ENCODE data around the gene ZNF285. TPM values are rescaled to one million over a fixed set of nuclear protein-coding genes. Genes with fewer than 3 reads are reported as not detected.

The ZNF285 gene
- total RNA-seq, 1 experiment from 2014 or later: not detected

DNA sequence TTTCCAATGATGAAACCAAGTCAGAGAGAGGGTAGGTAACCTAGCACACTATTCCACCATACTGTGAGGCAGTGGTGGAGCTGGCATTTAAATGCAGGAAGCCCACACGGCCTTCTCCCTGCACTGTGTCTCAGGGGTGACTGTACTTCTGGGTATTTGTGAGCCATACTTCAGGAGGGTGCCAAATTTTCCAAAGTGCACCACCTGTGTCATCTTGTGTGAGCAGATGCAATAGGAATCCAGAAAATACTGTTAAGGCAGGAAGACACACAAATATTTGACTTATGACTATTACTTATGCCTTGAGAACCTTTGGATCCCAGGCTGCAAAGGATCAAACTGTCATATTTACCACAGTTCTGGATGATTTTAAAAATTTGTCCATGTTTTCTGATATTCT lies 29.5 kb upstream of the ZNF285 start:
- Histone ChIP-seq H3K4me3 (replicated peaks in 1 of 2; ENCODE audit: low read depth in 1 of 2, low read length in 2 of 2) (no peak overlapping the region), H3K9me3 (ENCODE audit: control insufficient read depth in 1 of 2, insufficient read depth in 1 of 2, low read depth in 1 of 2, low read length in 2 of 2) (peaks cover 0 to 12% of the 10 kb centered on the region in 2 experiments; a peak in 2 of 4 replicates), H4K20me1 (ENCODE audit: insufficient read depth) (no peaks in the 10 kb centered on the region), H3K4me2 (ENCODE audit: low read length) (no peak overlapping the region), H3K27me3 (ENCODE audit: insufficient read depth, low read length) (no peaks in the 10 kb centered on the region), H3K79me2 (ENCODE audit: insufficient read depth, low read length) (no peaks in the 10 kb centered on the region), H3K36me3 (ENCODE audit: control insufficient read depth in 1 of 2, insufficient read depth in 2 of 2, low read length in 2 of 2) (no peaks in the 10 kb centered on the region), H3K27ac (ENCODE audit: low read depth, low read length) (no peak overlapping the region), H2AFZ (ENCODE audit: low read depth, low read length, poor library complexity, severe bottlenecking) (no peak overlapping the region), H3K9ac (ENCODE audit: low read length) (no peak overlapping the region), H3K4me1 (ENCODE audit: control insufficient read depth in 1 of 2, insufficient read depth in 2 of 2, low read length in 2 of 2) (no peaks in the 10 kb centered on the region), H3K9me2 (ENCODE audit: insufficient read depth) (no peaks in the 10 kb centered on the region)
- ChIA-PET CTCF (no interaction called here), RAD21 (ENCODE audit: low non-redundant PET in 1 of 2, low total read pairs in 2 of 2, uncharacterized antibody in 2 of 2, unreplicated experiment in 2 of 2) (no interaction called here), POLR2A (no interaction called here)
- no peak for TF ChIP-seq YY1 (IDR thresholded peaks at IDR 0.05; ENCODE audit: extremely low read depth, insufficient replicate concordance, low read depth, low read length)
- TF ChIP-seq SP1 (IDR thresholded peaks at IDR 0.05; ENCODE audit: low read depth): no peak
- TF ChIP-seq FOSL1 (IDR thresholded peaks at IDR 0.05; ENCODE audit: low read depth): no peak
- TF ChIP-seq, protein P1, sequence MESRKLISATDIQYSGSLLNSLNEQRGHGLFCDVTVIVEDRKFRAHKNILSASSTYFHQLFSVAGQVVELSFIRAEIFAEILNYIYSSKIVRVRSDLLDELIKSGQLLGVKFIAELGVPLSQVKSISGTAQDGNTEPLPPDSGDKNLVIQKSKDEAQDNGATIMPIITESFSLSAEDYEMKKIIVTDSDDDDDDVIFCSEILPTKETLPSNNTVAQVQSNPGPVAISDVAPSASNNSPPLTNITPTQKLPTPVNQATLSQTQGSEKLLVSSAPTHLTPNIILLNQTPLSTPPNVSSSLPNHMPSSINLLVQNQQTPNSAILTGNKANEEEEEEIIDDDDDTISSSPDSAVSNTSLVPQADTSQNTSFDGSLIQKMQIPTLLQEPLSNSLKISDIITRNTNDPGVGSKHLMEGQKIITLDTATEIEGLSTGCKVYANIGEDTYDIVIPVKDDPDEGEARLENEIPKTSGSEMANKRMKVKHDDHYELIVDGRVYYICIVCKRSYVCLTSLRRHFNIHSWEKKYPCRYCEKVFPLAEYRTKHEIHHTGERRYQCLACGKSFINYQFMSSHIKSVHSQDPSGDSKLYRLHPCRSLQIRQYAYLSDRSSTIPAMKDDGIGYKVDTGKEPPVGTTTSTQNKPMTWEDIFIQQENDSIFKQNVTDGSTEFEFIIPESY (IDR thresholded peaks at IDR 0.05; ENCODE audit: extremely low read depth, insufficient replicate concordance, low read length): no peak
- no peak for TF ChIP-seq ELF1 (IDR thresholded peaks at IDR 0.05; ENCODE audit: borderline replicate concordance, low read depth)
- no peak for TF ChIP-seq EZH2phosphoT487 (IDR thresholded peaks at IDR 0.05; ENCODE audit: borderline replicate concordance)
- TF ChIP-seq EGR1 (IDR thresholded peaks at IDR 0.05; ENCODE audit: low read depth): no peak
- no peak for TF ChIP-seq CEBPB (IDR thresholded peaks at IDR 0.05; ENCODE audit: low read depth)
- no peak for TF ChIP-seq RAD21 (IDR thresholded peaks at IDR 0.05; ENCODE audit: low read depth)
- no peak for TF ChIP-seq TCF7L2 (IDR thresholded peaks at IDR 0.05; ENCODE audit: borderline replicate concordance, extremely low read depth, insufficient read depth, insufficient read length)
- TF ChIP-seq POLR2AphosphoS5 (IDR thresholded peaks at IDR 0.05; ENCODE audit: low read depth, low read length): no peak
- TF ChIP-seq, protein P2, sequence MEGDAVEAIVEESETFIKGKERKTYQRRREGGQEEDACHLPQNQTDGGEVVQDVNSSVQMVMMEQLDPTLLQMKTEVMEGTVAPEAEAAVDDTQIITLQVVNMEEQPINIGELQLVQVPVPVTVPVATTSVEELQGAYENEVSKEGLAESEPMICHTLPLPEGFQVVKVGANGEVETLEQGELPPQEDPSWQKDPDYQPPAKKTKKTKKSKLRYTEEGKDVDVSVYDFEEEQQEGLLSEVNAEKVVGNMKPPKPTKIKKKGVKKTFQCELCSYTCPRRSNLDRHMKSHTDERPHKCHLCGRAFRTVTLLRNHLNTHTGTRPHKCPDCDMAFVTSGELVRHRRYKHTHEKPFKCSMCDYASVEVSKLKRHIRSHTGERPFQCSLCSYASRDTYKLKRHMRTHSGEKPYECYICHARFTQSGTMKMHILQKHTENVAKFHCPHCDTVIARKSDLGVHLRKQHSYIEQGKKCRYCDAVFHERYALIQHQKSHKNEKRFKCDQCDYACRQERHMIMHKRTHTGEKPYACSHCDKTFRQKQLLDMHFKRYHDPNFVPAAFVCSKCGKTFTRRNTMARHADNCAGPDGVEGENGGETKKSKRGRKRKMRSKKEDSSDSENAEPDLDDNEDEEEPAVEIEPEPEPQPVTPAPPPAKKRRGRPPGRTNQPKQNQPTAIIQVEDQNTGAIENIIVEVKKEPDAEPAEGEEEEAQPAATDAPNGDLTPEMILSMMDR (IDR thresholded peaks at IDR 0.05 in 2 of 3, conservative IDR thresholded peaks at IDR 0.05 in 1 of 3; ENCODE audit: borderline replicate concordance in 1 of 3, insufficient read depth in 1 of 3, low read depth in 2 of 3, low read length in 2 of 3): no peak
- TF ChIP-seq, protein P3, sequence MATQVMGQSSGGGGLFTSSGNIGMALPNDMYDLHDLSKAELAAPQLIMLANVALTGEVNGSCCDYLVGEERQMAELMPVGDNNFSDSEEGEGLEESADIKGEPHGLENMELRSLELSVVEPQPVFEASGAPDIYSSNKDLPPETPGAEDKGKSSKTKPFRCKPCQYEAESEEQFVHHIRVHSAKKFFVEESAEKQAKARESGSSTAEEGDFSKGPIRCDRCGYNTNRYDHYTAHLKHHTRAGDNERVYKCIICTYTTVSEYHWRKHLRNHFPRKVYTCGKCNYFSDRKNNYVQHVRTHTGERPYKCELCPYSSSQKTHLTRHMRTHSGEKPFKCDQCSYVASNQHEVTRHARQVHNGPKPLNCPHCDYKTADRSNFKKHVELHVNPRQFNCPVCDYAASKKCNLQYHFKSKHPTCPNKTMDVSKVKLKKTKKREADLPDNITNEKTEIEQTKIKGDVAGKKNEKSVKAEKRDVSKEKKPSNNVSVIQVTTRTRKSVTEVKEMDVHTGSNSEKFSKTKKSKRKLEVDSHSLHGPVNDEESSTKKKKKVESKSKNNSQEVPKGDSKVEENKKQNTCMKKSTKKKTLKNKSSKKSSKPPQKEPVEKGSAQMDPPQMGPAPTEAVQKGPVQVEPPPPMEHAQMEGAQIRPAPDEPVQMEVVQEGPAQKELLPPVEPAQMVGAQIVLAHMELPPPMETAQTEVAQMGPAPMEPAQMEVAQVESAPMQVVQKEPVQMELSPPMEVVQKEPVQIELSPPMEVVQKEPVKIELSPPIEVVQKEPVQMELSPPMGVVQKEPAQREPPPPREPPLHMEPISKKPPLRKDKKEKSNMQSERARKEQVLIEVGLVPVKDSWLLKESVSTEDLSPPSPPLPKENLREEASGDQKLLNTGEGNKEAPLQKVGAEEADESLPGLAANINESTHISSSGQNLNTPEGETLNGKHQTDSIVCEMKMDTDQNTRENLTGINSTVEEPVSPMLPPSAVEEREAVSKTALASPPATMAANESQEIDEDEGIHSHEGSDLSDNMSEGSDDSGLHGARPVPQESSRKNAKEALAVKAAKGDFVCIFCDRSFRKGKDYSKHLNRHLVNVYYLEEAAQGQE (IDR thresholded peaks at IDR 0.05; ENCODE audit: low read depth): no peak
- TF ChIP-seq SIN3A (IDR thresholded peaks at IDR 0.05; ENCODE audit: low read depth): no peak
- TF ChIP-seq JUND (IDR thresholded peaks at IDR 0.05): no peak
- TF ChIP-seq, protein P4, sequence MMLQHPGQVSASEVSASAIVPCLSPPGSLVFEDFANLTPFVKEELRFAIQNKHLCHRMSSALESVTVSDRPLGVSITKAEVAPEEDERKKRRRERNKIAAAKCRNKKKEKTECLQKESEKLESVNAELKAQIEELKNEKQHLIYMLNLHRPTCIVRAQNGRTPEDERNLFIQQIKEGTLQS (IDR thresholded peaks at IDR 0.05): no peak
- no peak for TF ChIP-seq SRF (IDR thresholded peaks at IDR 0.05; ENCODE audit: low read depth)
- TF ChIP-seq ZFX (IDR thresholded peaks at IDR 0.05): no peak
- no peak for TF ChIP-seq EZH2 (IDR thresholded peaks at IDR 0.05)
- no peak for TF ChIP-seq POLR2A (IDR thresholded peaks at IDR 0.05; ENCODE audit: borderline replicate concordance, extremely low read depth, insufficient read depth, insufficient read length)
- no TSS peak for BruUV-seq (replicated peaks)
- ATAC-seq (no peak), DNase-seq (ENCODE audit: low read depth, low spot score) (no peak)
- intact Hi-C loops (cut with micrococcal nuclease): no loop called here
